ENCODE results near the gene TRIM49.
"Not testable (repeated sequence)": the region's sequence is repeated elsewhere in the genome, so short reads cannot be mapped to it uniquely, and the experiment has no call there.

The TRIM49 gene

GRCh38 chr11:89808475-89808874, at the start of gene TRIM49:
TSS of gene TRIM49 (minus strand) at chr11:89808575. CDS start at chr11:89804469, 4,106 bp downstream.
- DNase-seq, result not testable (repeated sequence)

GRCh38 chr11:89826694-89827093, 18.3 kb upstream of the TRIM49 start:
- not testable (repeated sequence) for DNase-seq

GRCh38 chr11:89820008-89820407, 11.6 kb upstream of the TRIM49 start:
- not testable (repeated sequence) for DNase-seq

GRCh38 chr11:89813535-89813934, 5.2 kb upstream of the TRIM49 start:
- not testable (repeated sequence) for DNase-seq

- not testable (repeated sequence) for DNase-seq
Observed at GRCh38 chr11:89787506-89788063, 20.8 kb downstream of the TRIM49 start.

- not testable (repeated sequence) for DNase-seq
Observed at GRCh38 chr11:89785726-89786125, 22.6 kb downstream of the TRIM49 start.

- not testable (repeated sequence) for DNase-seq
Observed at GRCh38 chr11:89750822-89751221, 57.6 kb downstream of the TRIM49 start.

All from GDM1 (cell line).